C4-2B (cell line): Measurements from ENCODE around the gene CPN2.

Source experiments
- H3K27ac ChIP-seq: fragments of 450-650 bp; 2 replicates; pipeline ENCODE4 v1.5.1; 2017
- CTCF ChIP-seq: fragments of 450-650 bp; conservative IDR thresholded peaks from 2 replicates; pipeline ENCODE4 v1.5.1; 2017; ENCODE audit warnings: mild to moderate bottlenecking
- ZFX ChIP-seq: fragments of 450-650 bp; IDR thresholded peaks from 2 replicates; pipeline ENCODE4 v1.6.1; 2017

CPN2 gene

GRCh38 chr3:194328053-194328657 is 23.0 kb downstream of the CPN2 start:
- TF ChIP-seq ZFX: no peak
- no peak for TF ChIP-seq CTCF
- no peak overlapping the region for H3K27ac ChIP-seq

- TF ChIP-seq CTCF: no peak
- TF ChIP-seq ZFX: no peak
- no peak overlapping the region for H3K27ac ChIP-seq
Observed at GRCh38 chr3:194327218-194328052, 23.7 kb downstream of the CPN2 start.

- TF ChIP-seq CTCF (no peak), ZFX (no peak)
- H3K27ac ChIP-seq: no peak overlapping the region
Observed at GRCh38 chr3:194326968-194327217, 24.2 kb downstream of the CPN2 start.

- TF ChIP-seq CTCF: no peak
- TF ChIP-seq ZFX: no peak
- H3K27ac ChIP-seq: no peak overlapping the region
Observed at GRCh38 chr3:194326192-194326967, 24.7 kb downstream of the CPN2 start.

- TF ChIP-seq CTCF: no peak
- TF ChIP-seq ZFX: no peak
Observed at GRCh38 chr3:194325424-194326153, 25.5 kb downstream of the CPN2 start.

GRCh38 chr3:194324823-194325327 is 26.3 kb downstream of the CPN2 start:
- H3K27ac ChIP-seq: no peak overlapping the region
- no peak for TF ChIP-seq ZFX
- TF ChIP-seq CTCF: no peak

More at GRCh38 chr3:194325424-194326153, 25.5 kb downstream of the CPN2 start:
- H3K27ac ChIP-seq: no peak overlapping the region
